ENCODE data around the gene LGR4. TPM values are rescaled to one million over a fixed set of nuclear protein-coding genes. Genes with fewer than 3 reads are reported as not detected.

LGR4 gene
- total and polyA plus RNA-seq, 9 of the 15 experiments (the other 6 are each of a cell fraction or from before 2014, with no cell fraction given), result 0.94 to 10.1 (median 5.8) TPM

GRCh38 chr11:27436916-27437315 lies 35.7 kb downstream of the LGR4 start:
- no TSS peak for BruUV-seq (replicated peaks)
- no peak for TF ChIP-seq ZBTB17 (CRISPR knock-in tag; IDR thresholded peaks at IDR 0.05)
- TF ChIP-seq RREB1 (CRISPR knock-in tag; IDR thresholded peaks at IDR 0.05), result no peak
- TF ChIP-seq, protein P1, sequence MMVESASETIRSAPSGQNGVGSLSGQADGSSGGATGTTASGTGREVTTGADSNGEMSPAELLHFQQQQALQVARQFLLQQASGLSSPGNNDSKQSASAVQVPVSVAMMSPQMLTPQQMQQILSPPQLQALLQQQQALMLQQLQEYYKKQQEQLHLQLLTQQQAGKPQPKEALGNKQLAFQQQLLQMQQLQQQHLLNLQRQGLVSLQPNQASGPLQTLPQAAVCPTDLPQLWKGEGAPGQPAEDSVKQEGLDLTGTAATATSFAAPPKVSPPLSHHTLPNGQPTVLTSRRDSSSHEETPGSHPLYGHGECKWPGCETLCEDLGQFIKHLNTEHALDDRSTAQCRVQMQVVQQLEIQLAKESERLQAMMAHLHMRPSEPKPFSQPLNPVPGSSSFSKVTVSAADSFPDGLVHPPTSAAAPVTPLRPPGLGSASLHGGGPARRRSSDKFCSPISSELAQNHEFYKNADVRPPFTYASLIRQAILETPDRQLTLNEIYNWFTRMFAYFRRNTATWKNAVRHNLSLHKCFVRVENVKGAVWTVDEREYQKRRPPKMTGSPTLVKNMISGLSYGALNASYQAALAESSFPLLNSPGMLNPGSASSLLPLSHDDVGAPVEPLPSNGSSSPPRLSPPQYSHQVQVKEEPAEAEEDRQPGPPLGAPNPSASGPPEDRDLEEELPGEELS (CRISPR knock-in tag; IDR thresholded peaks at IDR 0.05; ENCODE audit: borderline replicate concordance), result no peak
- TF ChIP-seq GATAD2B (IDR thresholded peaks at IDR 0.05; ENCODE audit: borderline replicate concordance), result no peak
- TF ChIP-seq, protein P2, sequence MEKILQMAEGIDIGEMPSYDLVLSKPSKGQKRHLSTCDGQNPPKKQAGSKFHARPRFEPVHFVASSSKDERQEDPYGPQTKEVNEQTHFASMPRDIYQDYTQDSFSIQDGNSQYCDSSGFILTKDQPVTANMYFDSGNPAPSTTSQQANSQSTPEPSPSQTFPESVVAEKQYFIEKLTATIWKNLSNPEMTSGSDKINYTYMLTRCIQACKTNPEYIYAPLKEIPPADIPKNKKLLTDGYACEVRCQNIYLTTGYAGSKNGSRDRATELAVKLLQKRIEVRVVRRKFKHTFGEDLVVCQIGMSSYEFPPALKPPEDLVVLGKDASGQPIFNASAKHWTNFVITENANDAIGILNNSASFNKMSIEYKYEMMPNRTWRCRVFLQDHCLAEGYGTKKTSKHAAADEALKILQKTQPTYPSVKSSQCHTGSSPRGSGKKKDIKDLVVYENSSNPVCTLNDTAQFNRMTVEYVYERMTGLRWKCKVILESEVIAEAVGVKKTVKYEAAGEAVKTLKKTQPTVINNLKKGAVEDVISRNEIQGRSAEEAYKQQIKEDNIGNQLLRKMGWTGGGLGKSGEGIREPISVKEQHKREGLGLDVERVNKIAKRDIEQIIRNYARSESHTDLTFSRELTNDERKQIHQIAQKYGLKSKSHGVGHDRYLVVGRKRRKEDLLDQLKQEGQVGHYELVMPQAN (IDR thresholded peaks at IDR 0.05; ENCODE audit: borderline replicate concordance), result no peak
- TF ChIP-seq CEBPZ (IDR thresholded peaks at IDR 0.05; ENCODE audit: borderline replicate concordance, low read depth, low read length), result no peak
- no peak for TF ChIP-seq NFATC3 (IDR thresholded peaks at IDR 0.05)
- no peak for TF ChIP-seq SAFB (IDR thresholded peaks at IDR 0.05; ENCODE audit: borderline replicate concordance, low read depth, low read length)
- TF ChIP-seq RUNX1 (IDR thresholded peaks at IDR 0.05; ENCODE audit: low read depth), result no peak
- no peak for TF ChIP-seq ZNF146 (CRISPR knock-in tag; IDR thresholded peaks at IDR 0.05; ENCODE audit: unreplicated experiment)

More at GRCh38 chr11:27436916-27437315, 35.7 kb downstream of the LGR4 start:
- intact Hi-C loops (cut with micrococcal nuclease), result no loop called here
- no peaks in the 10 kb centered on the region for H3K36me3 ChIP-seq (ENCODE audit: control insufficient read depth, insufficient read depth, low read length)
- no peaks in the 10 kb centered on the region for H4K20me1 ChIP-seq (replicated peaks; ENCODE audit: control insufficient read depth, insufficient read depth, low read length)
- ATAC-seq (no peak), DNase-seq (ENCODE audit: extremely low read depth in 1 of 4, low spot score in 3 of 4) (no peak), FAIRE-seq (no peak)
- no peaks in the 10 kb centered on the region for H3K9me3 ChIP-seq (replicated peaks; ENCODE audit: control insufficient read depth, insufficient read depth, low read depth, low read length)
- H3K27me3 ChIP-seq (ENCODE audit: control insufficient read depth in 2 of 2, insufficient read depth in 2 of 2, low read length in 2 of 2), result no peaks in the 10 kb centered on the region
- CTCF ChIA-PET (ENCODE audit: low intra/inter-chr PET ratio), result no interaction called here
- no peaks in the 10 kb centered on the region; a peak in 1 of 5 replicates for H3K4me1 ChIP-seq (replicated peaks in 1 of 2; ENCODE audit: control insufficient read depth in 2 of 2, insufficient read depth in 2 of 2, low read length in 2 of 2)
- H3K4me2 ChIP-seq (ENCODE audit: insufficient read depth, low read length), result no peak overlapping the region
- POLR2A ChIA-PET, result interaction anchor here (0.7 kb wide), 1 partner anchor 141 kb away, joined by 6 read pairs; no protein-coding TSS in a partner anchor
- no peak overlapping the region for H3K9ac ChIP-seq (ENCODE audit: insufficient read depth in 1 of 2, low read depth in 2 of 2, low read length in 2 of 2)
- in situ Hi-C loops (cut with MboI), result no loop called here
- no peak overlapping the region for H2AFZ ChIP-seq (ENCODE audit: low read depth, low read length)
- no peak overlapping the region for H3K4me3 ChIP-seq
- H3K9me1 ChIP-seq (ENCODE audit: control insufficient read depth, insufficient read depth, low read length), result no peaks in the 10 kb centered on the region
- no peaks in the 10 kb centered on the region for H3K79me2 ChIP-seq (ENCODE audit: control insufficient read depth, insufficient read depth, low read length)
- no peak overlapping the region for H3K27ac ChIP-seq (ENCODE audit: extremely low read depth, low read depth, low read length)
